A673 (cell line): ENCODE data around the gene ELL2. TPM values are rescaled to one million over a fixed set of nuclear protein-coding genes. Genes with fewer than 3 reads are reported as not detected.

Source experiments
- BruUV-seq: library from RNA; stranded (reverse); fragments of 400-500 nt; replicated peaks from 2 replicates; lab custom pipeline; 2021; lab: Mats Ljungman, UMichigan
- CTCF ChIA-PET: fragments of 300-600 bp; sonication (Branson Sonifier 250); formaldehyde crosslinking; loops from one replicate; lab custom pipeline; 2022; ENCODE audit warnings: antibody characterized with exemption; lab: Charles Lee
- POLR2A ChIA-PET: fragments of 300-600 bp; sonication (Branson Sonifier 250); formaldehyde crosslinking; loops from one replicate; lab custom pipeline; 2022; ENCODE audit warnings: antibody characterized with exemption; ENCODE audit not compliant: low non-redundant PET; lab: Charles Lee
- DNase-seq: peaks from one replicate; pipeline ENCODE4 v3.0.0-alpha.2; 2015; ENCODE audit warnings: low spot score
- H3K27ac ChIP-seq: fragments of 200-600 bp; sonication (generic); 2 replicates; pipeline ENCODE4 v1.5.1; 2016; ENCODE audit warnings: mixed run types, low read depth, mild to moderate bottlenecking, mixed read lengths, antibody characterized with exemption, low read length; ENCODE audit not compliant: poor library complexity, severe bottlenecking
- H3K27me3 ChIP-seq: fragments of 200-600 bp; sonication (generic); replicated peaks from 2 replicates; pipeline ENCODE4 v1.6.1; 2017; ENCODE audit warnings: mixed run types, low read depth, mild to moderate bottlenecking, mixed read lengths, antibody characterized with exemption, low read length; ENCODE audit not compliant: insufficient read depth, poor library complexity
- H3K36me3 ChIP-seq: fragments of 200-600 bp; sonication (generic); 2 replicates; pipeline ENCODE4 v1.6.1; 2016; ENCODE audit warnings: mixed run types, mild to moderate bottlenecking, mixed read lengths, antibody characterized with exemption, low read length; ENCODE audit not compliant: insufficient read depth, poor library complexity, severe bottlenecking
- H3K4me1 ChIP-seq: fragments of 200-600 bp; sonication (generic); 2 replicates; pipeline ENCODE4 v1.6.1; 2017; ENCODE audit warnings: mixed run types, mild to moderate bottlenecking, mixed read lengths, antibody characterized with exemption, low read length; ENCODE audit not compliant: insufficient read depth, poor library complexity, severe bottlenecking
- H3K4me3 ChIP-seq: fragments of 200-600 bp; sonication (generic); 2 replicates; pipeline ENCODE4 v1.5.1; 2016; ENCODE audit warnings: low read depth, mixed run types, mild to moderate bottlenecking, mixed read lengths, low read length; ENCODE audit not compliant: poor library complexity, severe bottlenecking
- H3K9me3 ChIP-seq: fragments of 200-600 bp; sonication (generic); 2 replicates; pipeline ENCODE4 v1.6.1; 2016; ENCODE audit warnings: mixed run types, low read depth, mild to moderate bottlenecking, mixed read lengths, antibody characterized with exemption, low read length; ENCODE audit not compliant: poor library complexity, severe bottlenecking
- EZH2 ChIP-seq: fragments of 200-600 bp; sonication (generic); IDR thresholded peaks from 2 replicates; pipeline ENCODE4 v1.6.1; 2017; ENCODE audit warnings: borderline replicate concordance, low read depth, mild to moderate bottlenecking, mixed read lengths, antibody characterized with exemption, low read length; ENCODE audit not compliant: poor library complexity, severe bottlenecking
- intact Hi-C: fragments of 100-400 bp; cut with micrococcal nuclease; formaldehyde crosslinking; loops from one replicate; pipeline ENCODE4 v1.10.0; 2022; ENCODE audit not compliant: unreplicated experiment
- total RNA-seq: library from RNA; stranded (reverse); gene quantifications from 2 replicates; pipeline ENCODE4 v1.2.3, GENCODE V29; 2021
- TF ChIP-seq, protein P1 (sequence below): fragments of 300-800, 200-600 bp; sonication (generic); conservative IDR thresholded peaks from 2 replicates; pipeline ENCODE4 v1.5.1; 2017; ENCODE audit warnings: low read depth, mild to moderate bottlenecking, antibody characterized with exemption, low read length, moderate library complexity, mixed read lengths

Gene ELL2
- total RNA-seq, 1 experiment from 2014 or later, result 12.0 TPM

GRCh38 chr5:95868136-95868535 is 93.5 kb downstream of the ELL2 start:
- Histone ChIP-seq H3K27ac (no peak overlapping the region), H3K36me3 (no peaks in the 10 kb centered on the region), H3K4me1 (peaks cover 8% of the 10 kb centered on the region), H3K9me3 (no peaks in the 10 kb centered on the region), H3K27me3 (no peaks in the 10 kb centered on the region), H3K4me3 (no peak overlapping the region)
- no peak for DNase-seq
- no peak for TF ChIP-seq EZH2
- TF ChIP-seq, protein P1, sequence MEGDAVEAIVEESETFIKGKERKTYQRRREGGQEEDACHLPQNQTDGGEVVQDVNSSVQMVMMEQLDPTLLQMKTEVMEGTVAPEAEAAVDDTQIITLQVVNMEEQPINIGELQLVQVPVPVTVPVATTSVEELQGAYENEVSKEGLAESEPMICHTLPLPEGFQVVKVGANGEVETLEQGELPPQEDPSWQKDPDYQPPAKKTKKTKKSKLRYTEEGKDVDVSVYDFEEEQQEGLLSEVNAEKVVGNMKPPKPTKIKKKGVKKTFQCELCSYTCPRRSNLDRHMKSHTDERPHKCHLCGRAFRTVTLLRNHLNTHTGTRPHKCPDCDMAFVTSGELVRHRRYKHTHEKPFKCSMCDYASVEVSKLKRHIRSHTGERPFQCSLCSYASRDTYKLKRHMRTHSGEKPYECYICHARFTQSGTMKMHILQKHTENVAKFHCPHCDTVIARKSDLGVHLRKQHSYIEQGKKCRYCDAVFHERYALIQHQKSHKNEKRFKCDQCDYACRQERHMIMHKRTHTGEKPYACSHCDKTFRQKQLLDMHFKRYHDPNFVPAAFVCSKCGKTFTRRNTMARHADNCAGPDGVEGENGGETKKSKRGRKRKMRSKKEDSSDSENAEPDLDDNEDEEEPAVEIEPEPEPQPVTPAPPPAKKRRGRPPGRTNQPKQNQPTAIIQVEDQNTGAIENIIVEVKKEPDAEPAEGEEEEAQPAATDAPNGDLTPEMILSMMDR, result no peak
- CTCF ChIA-PET, result no interaction called here
- intact Hi-C loops, result no loop called here
- POLR2A ChIA-PET, result no interaction called here
- BruUV-seq, result no TSS peak

- no TSS peak for BruUV-seq
- TF ChIP-seq, protein P1, result no peak
- no peak for TF ChIP-seq EZH2
- Histone ChIP-seq H3K9me3 (no peaks in the 10 kb centered on the region), H3K36me3 (no peaks in the 10 kb centered on the region), H3K4me3 (no peak overlapping the region), H3K27ac (no peak overlapping the region), H3K27me3 (no peaks in the 10 kb centered on the region), H3K4me1 (peaks cover 16% of the 10 kb centered on the region)
- DNase-seq, result no peak
- intact Hi-C loops, result no loop called here
- ChIA-PET CTCF (no interaction called here), POLR2A (no interaction called here)
These were observed 95.1 kb downstream of the ELL2 start for GRCh38 chr5:95866435-95867040.

GRCh38 chr5:95864944-95865504 is 96.6 kb downstream of the ELL2 start:
- Histone ChIP-seq H3K4me3 (no peak overlapping the region), H3K9me3 (no peaks in the 10 kb centered on the region), H3K27me3 (no peaks in the 10 kb centered on the region), H3K36me3 (no peaks in the 10 kb centered on the region), H3K27ac (no peak overlapping the region), H3K4me1 (peaks cover 18% of the 10 kb centered on the region)
- no peak for DNase-seq
- TF ChIP-seq EZH2, result no peak
- TF ChIP-seq, protein P1, result no peak
- ChIA-PET CTCF (no interaction called here), POLR2A (no interaction called here)
- intact Hi-C loops, result loop anchor here (5.0 kb wide), 1 partner anchor 97 kb away; the partner anchor contains the start of gene ELL2
- no TSS peak for BruUV-seq
